HG03175 (cell line): ENCODE data around the gene MED25.
A peak's percentile ranks its signal among the peaks of the same experiment; 100 is the strongest.

Experiments
- ATAC-seq: cut with Tn5 transposase; IDR thresholded peaks from one replicate; pipeline ENCODE4 v1.9.1; 2021; ENCODE audit warnings: mild to moderate bottlenecking, moderate library complexity; ENCODE audit not compliant: unreplicated experiment

Gene MED25

GRCh38 chr19:49817964-49818648 lies at the start of gene MED25:
MED25 (plus strand) TSS chr19:49818289; CDS start chr19:49818342, 53 bp downstream.
- peak; percentile 63 for ATAC-seq

- no peak for ATAC-seq
These were observed 47.6 kb upstream of the MED25 start for GRCh38 chr19:49770529-49770928.

- ATAC-seq: no peak
These were observed 46.4 kb upstream of the MED25 start for GRCh38 chr19:49771674-49772139.

- no peak for ATAC-seq
These were observed 45.1 kb upstream of the MED25 start for GRCh38 chr19:49772850-49773432.

- no peak for ATAC-seq
These were observed 44.3 kb upstream of the MED25 start for GRCh38 chr19:49773663-49774350.

- ATAC-seq: no peak
These were observed 43.1 kb upstream of the MED25 start for GRCh38 chr19:49774969-49775368.

GRCh38 chr19:49775742-49776370 lies 42.2 kb upstream of the MED25 start:
- no peak for ATAC-seq

- no peak for ATAC-seq
These were observed 41.7 kb upstream of the MED25 start for GRCh38 chr19:49776371-49776764.

GRCh38 chr19:49779731-49780555 lies 38.1 kb upstream of the MED25 start:
- ATAC-seq: no peak

- no peak for ATAC-seq
These were observed 37.2 kb upstream of the MED25 start for GRCh38 chr19:49780861-49781260.

- no peak for ATAC-seq
These were observed 36.7 kb upstream of the MED25 start for GRCh38 chr19:49781394-49781793.

- no peak for ATAC-seq
These were observed 35.6 kb upstream of the MED25 start for GRCh38 chr19:49782515-49782914.

- no peak for ATAC-seq
These were observed 31.7 kb upstream of the MED25 start for GRCh38 chr19:49786376-49786820.

- no peak for ATAC-seq
These were observed 30.3 kb upstream of the MED25 start for GRCh38 chr19:49787746-49788145.

- no peak for ATAC-seq
These were observed 29.2 kb upstream of the MED25 start for GRCh38 chr19:49788857-49789256.

GRCh38 chr19:49790866-49791265 lies 27.2 kb upstream of the MED25 start:
- no peak for ATAC-seq

- ATAC-seq: no peak
These were observed 26.2 kb upstream of the MED25 start for GRCh38 chr19:49791776-49792445.

- no peak for ATAC-seq
These were observed 25.1 kb upstream of the MED25 start for GRCh38 chr19:49792829-49793560.

- no peak for ATAC-seq
These were observed 24.6 kb upstream of the MED25 start for GRCh38 chr19:49793561-49793840.

- no peak for ATAC-seq
These were observed 22.5 kb upstream of the MED25 start for GRCh38 chr19:49795615-49796014.
